WTC11 (cell line): ENCODE results near the gene GAB1. TPM values are rescaled to one million over a fixed set of nuclear protein-coding genes. Genes with fewer than 3 reads are reported as not detected.

Source experiments
- ATAC-seq: fragments of 200-7000 bp; cut with Tn5 transposase; 2 replicates; pipeline ENCODE4 v1.10.0; 2021; ENCODE audit warnings: mild to moderate bottlenecking, moderate library complexity
- CTCF ChIA-PET: fragments of 300-600 bp; sonication (Branson Sonifier 250); formaldehyde crosslinking; loops from one replicate; lab custom pipeline; 2021; ENCODE audit warnings: antibody characterized with exemption; lab: Charles Lee
- POLR2A ChIA-PET: fragments of 350-600 bp; sonication (Branson Sonifier 250); formaldehyde crosslinking; loops from one replicate; lab custom pipeline; 2021; ENCODE audit warnings: antibody characterized with exemption; lab: Charles Lee
- DNase-seq: peaks from one replicate; pipeline ENCODE4 v3.0.0; 2021; ENCODE audit warnings: low spot score
- H3K27ac Mint-ChIP-seq: 2 replicates; pipeline ENCODE4 v1.8.0; 2021; ENCODE audit warnings: mixed read lengths
- H3K27me3 Mint-ChIP-seq: 2 replicates; pipeline ENCODE4 v1.8.0; 2021; ENCODE audit warnings: low read depth, mild to moderate bottlenecking, moderate library complexity, mixed read lengths
- H3K36me3 Mint-ChIP-seq: 2 replicates; pipeline ENCODE4 v1.8.0; 2021; ENCODE audit warnings: mixed read lengths
- H3K4me1 Mint-ChIP-seq: 2 replicates; pipeline ENCODE4 v1.8.0; 2022; ENCODE audit warnings: mixed read lengths
- H3K4me3 Mint-ChIP-seq: 2 replicates; pipeline ENCODE4 v1.8.0; 2021; ENCODE audit warnings: mild to moderate bottlenecking, moderate library complexity, mixed read lengths
- H3K9me3 Mint-ChIP-seq: 2 replicates; pipeline ENCODE4 v1.8.0; 2021; ENCODE audit warnings: mixed read lengths
- ARID4B ChIP-seq: sonication (generic); formaldehyde crosslinking; IDR thresholded peaks from 2 replicates; pipeline ENCODE4 v1.8.0; 2023; ENCODE audit warnings: missing genetic modification reagents, mild to moderate bottlenecking, borderline replicate concordance
- ATF2 ChIP-seq: sonication (generic); formaldehyde crosslinking; IDR thresholded peaks from 2 replicates; pipeline ENCODE4 v1.8.1; 2022; ENCODE audit warnings: low read depth, missing genetic modification reagents, borderline replicate concordance
- CBFB ChIP-seq: sonication (generic); formaldehyde crosslinking; IDR thresholded peaks from 2 replicates; pipeline ENCODE4 v1.8.1; 2022; ENCODE audit warnings: mild to moderate bottlenecking, low read depth, missing genetic modification reagents
- E2F5 ChIP-seq: sonication (generic); formaldehyde crosslinking; IDR thresholded peaks from 2 replicates; pipeline ENCODE4 v1.8.1; 2022; ENCODE audit warnings: mild to moderate bottlenecking, moderate library complexity, missing genetic modification reagents
- ETV6 ChIP-seq: sonication (generic); formaldehyde crosslinking; IDR thresholded peaks from 2 replicates; pipeline ENCODE4 v1.8.1; 2022; ENCODE audit warnings: mild to moderate bottlenecking, missing genetic modification reagents
- NFATC4 ChIP-seq: fragments of 250-450 bp; sonication (Bioruptor Pico); IDR thresholded peaks from 2 replicates; pipeline ENCODE4 v1.9.0; 2021; ENCODE audit warnings: mild to moderate bottlenecking
- NR2C2 ChIP-seq: sonication (generic); formaldehyde crosslinking; IDR thresholded peaks from 2 replicates; pipeline ENCODE4 v1.8.0; 2022; ENCODE audit warnings: mild to moderate bottlenecking, missing genetic modification reagents
- PREB ChIP-seq: sonication (generic); formaldehyde crosslinking; IDR thresholded peaks from 2 replicates; pipeline ENCODE4 v1.8.1; 2022; ENCODE audit warnings: mild to moderate bottlenecking, missing genetic modification reagents, moderate library complexity, borderline replicate concordance
- USF2 ChIP-seq: sonication (generic); formaldehyde crosslinking; IDR thresholded peaks from 2 replicates; pipeline ENCODE4 v1.8.1; 2023; ENCODE audit warnings: mild to moderate bottlenecking, missing genetic modification reagents, moderate library complexity
- ZBTB43 ChIP-seq: sonication (generic); formaldehyde crosslinking; IDR thresholded peaks from 2 replicates; pipeline ENCODE4 v1.8.1; 2023; ENCODE audit warnings: mild to moderate bottlenecking, missing genetic modification reagents
- ZNF281 ChIP-seq: sonication (generic); formaldehyde crosslinking; IDR thresholded peaks from 2 replicates; pipeline ENCODE4 v1.8.0; 2023; ENCODE audit warnings: mild to moderate bottlenecking, missing genetic modification reagents
- ZNF396 ChIP-seq: fragments of 250-450 bp; sonication (Bioruptor Pico); IDR thresholded peaks from 2 replicates; pipeline ENCODE4 v1.8.0; 2021; ENCODE audit warnings: mild to moderate bottlenecking, moderate library complexity, borderline replicate concordance
- ZNF425 ChIP-seq: fragments of 250-450 bp; sonication (Bioruptor Pico); conservative IDR thresholded peaks from 2 replicates; pipeline ENCODE4 v1.9.0; 2021; ENCODE audit warnings: mild to moderate bottlenecking
- ZNF532 ChIP-seq: fragments of 250-450 bp; sonication (Bioruptor Pico); IDR thresholded peaks from 2 replicates; pipeline ENCODE4 v1.9.0; 2021; ENCODE audit warnings: mild to moderate bottlenecking, borderline replicate concordance
- total RNA-seq: library from RNA; stranded (reverse); gene quantifications from 3 replicates; pipeline ENCODE4 v1.2.3, GENCODE V29; 2021

GAB1 gene
- total RNA-seq, 1 experiment from 2014 or later, result 17.4 TPM

GRCh38 chr4:143406523-143406922 lies 69.8 kb downstream of the GAB1 start (continued):
- no peak for TF ChIP-seq ZBTB43 (CRISPR knock-in tag)
- no peak for TF ChIP-seq E2F5 (CRISPR knock-in tag)
- TF ChIP-seq USF2, result no peak
- no peak for TF ChIP-seq ATF2 (CRISPR knock-in tag)
- TF ChIP-seq NFATC4 (CRISPR knock-in tag), result no peak
- TF ChIP-seq ARID4B, result no peak
- no peak for TF ChIP-seq ETV6 (CRISPR knock-in tag)
- no peak for TF ChIP-seq PREB (CRISPR knock-in tag)
- TF ChIP-seq ZNF396, result no peak

GRCh38 chr4:143407474-143407873 lies 70.8 kb downstream of the GAB1 start:
- H3K27ac Mint-ChIP-seq, result peak overlapping the region; percentile 62
- peaks cover 50% of the 10 kb centered on the region for H3K4me1 Mint-ChIP-seq
- no peaks in the 10 kb centered on the region for H3K36me3 Mint-ChIP-seq
- H3K27me3 Mint-ChIP-seq, result no peaks in the 10 kb centered on the region
- DNase-seq (no peak), ATAC-seq (no peak)
- ChIA-PET POLR2A (no interaction called here), CTCF (no interaction called here)
- H3K9me3 Mint-ChIP-seq, result no peaks in the 10 kb centered on the region
- H3K4me3 Mint-ChIP-seq, result no peak overlapping the region
- no peak for TF ChIP-seq ZNF281 (CRISPR knock-in tag)
- TF ChIP-seq NR2C2 (CRISPR knock-in tag), result no peak
- TF ChIP-seq CBFB, result no peak
- no peak for TF ChIP-seq ZNF425
- no peak for TF ChIP-seq USF2
- TF ChIP-seq ZNF532 (CRISPR knock-in tag), result no peak
